NB4 (cell line): ENCODE measurements around the gene STARD10.

Experiments
- MAX ChIP-seq: IDR thresholded peaks from 2 replicates; pipeline ENCODE4 v1.6.1; 2011; ENCODE audit warnings: low read depth, low read length
- MYC ChIP-seq: IDR thresholded peaks from 2 replicates; pipeline ENCODE4 v1.6.1; 2011; ENCODE audit warnings: low read depth, low read length
- POLR2A ChIP-seq: IDR thresholded peaks from 2 replicates; pipeline ENCODE4 v1.6.1; 2011; ENCODE audit warnings: mild to moderate bottlenecking; ENCODE audit not compliant: insufficient read length; ENCODE audit errors: extremely low read depth
- TF ChIP-seq, protein P1 (sequence below): IDR thresholded peaks from one replicate; pipeline ENCODE4 v1.5.1; 2012; ENCODE audit warnings: low read depth, low read length

GRCh38 chr11:72737336-72737735 is 56.5 kb downstream of the STARD10 start:
- TF ChIP-seq MAX (no peak), POLR2A (no peak), MYC (no peak)
- TF ChIP-seq, protein P1, sequence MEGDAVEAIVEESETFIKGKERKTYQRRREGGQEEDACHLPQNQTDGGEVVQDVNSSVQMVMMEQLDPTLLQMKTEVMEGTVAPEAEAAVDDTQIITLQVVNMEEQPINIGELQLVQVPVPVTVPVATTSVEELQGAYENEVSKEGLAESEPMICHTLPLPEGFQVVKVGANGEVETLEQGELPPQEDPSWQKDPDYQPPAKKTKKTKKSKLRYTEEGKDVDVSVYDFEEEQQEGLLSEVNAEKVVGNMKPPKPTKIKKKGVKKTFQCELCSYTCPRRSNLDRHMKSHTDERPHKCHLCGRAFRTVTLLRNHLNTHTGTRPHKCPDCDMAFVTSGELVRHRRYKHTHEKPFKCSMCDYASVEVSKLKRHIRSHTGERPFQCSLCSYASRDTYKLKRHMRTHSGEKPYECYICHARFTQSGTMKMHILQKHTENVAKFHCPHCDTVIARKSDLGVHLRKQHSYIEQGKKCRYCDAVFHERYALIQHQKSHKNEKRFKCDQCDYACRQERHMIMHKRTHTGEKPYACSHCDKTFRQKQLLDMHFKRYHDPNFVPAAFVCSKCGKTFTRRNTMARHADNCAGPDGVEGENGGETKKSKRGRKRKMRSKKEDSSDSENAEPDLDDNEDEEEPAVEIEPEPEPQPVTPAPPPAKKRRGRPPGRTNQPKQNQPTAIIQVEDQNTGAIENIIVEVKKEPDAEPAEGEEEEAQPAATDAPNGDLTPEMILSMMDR, result no peak
